MG63 (cell line): ENCODE data around the gene TSPAN5. TPM values are rescaled to one million over a fixed set of nuclear protein-coding genes. Genes with fewer than 3 reads are reported as not detected.
"Not testable (repeated sequence)": the region's sequence is repeated elsewhere in the genome, so short reads cannot be mapped to it uniquely, and the experiment has no call there.

Experiments
- DNase-seq: peaks from one replicate; pipeline ENCODE4 v3.0.0-alpha.2; 2020
- H3K27me3 ChIP-seq: fragments of 250-450 bp; sonication (Bioruptor Pico); 2 replicates; pipeline ENCODE4 v1.5.1; 2020; ENCODE audit warnings: mild to moderate bottlenecking, moderate library complexity
- H3K36me3 ChIP-seq: fragments of 250-450 bp; sonication (Bioruptor Pico); 2 replicates; pipeline ENCODE4 v1.5.1; 2020; ENCODE audit warnings: mild to moderate bottlenecking, moderate library complexity
- H3K4me3 ChIP-seq: fragments of 250-450 bp; sonication (Bioruptor Pico); 2 replicates; pipeline ENCODE4 v1.5.1; 2020; ENCODE audit warnings: mild to moderate bottlenecking, moderate library complexity
- H3K9me3 ChIP-seq: fragments of 250-450 bp; sonication (Bioruptor Pico); 2 replicates; pipeline ENCODE4 v1.5.1; 2020; ENCODE audit warnings: mild to moderate bottlenecking, moderate library complexity
- total RNA-seq: library from RNA; depleted of rRNA; stranded (reverse); fragments of >200 nt; shearing (Covaris generic); gene quantifications from 2 replicates; pipeline ENCODE4 v1.2.3, GENCODE V29; 2014; ENCODE audit warnings: low replicate concordance

The TSPAN5 gene
- total RNA-seq, 1 experiment from 2014 or later: 12.6 TPM

GRCh38 chr4:98496152-98496845 lies 162.1 kb downstream of the TSPAN5 start:
- no peak for DNase-seq
- Histone ChIP-seq H3K4me3 (no peak overlapping the region), H3K9me3 (no peaks in the 10 kb centered on the region), H3K27me3 (no peaks in the 10 kb centered on the region), H3K36me3 (no peaks in the 10 kb centered on the region)

- H3K27me3 ChIP-seq: no peaks in the 10 kb centered on the region
- H3K36me3 ChIP-seq: no peaks in the 10 kb centered on the region
- no peak overlapping the region for H3K4me3 ChIP-seq
Observed at GRCh38 chr4:98493296-98493695, 165.1 kb downstream of the TSPAN5 start.

GRCh38 chr4:98491899-98492559 lies 166.4 kb downstream of the TSPAN5 start:
- peak; percentile 49 for DNase-seq
- H3K27me3 ChIP-seq: no peaks in the 10 kb centered on the region
- H3K9me3 ChIP-seq: no peaks in the 10 kb centered on the region
- H3K4me3 ChIP-seq: no peak overlapping the region
- H3K36me3 ChIP-seq: no peaks in the 10 kb centered on the region

More at GRCh38 chr4:98493296-98493695, 165.1 kb downstream of the TSPAN5 start:
- no peaks in the 10 kb centered on the region for H3K9me3 ChIP-seq
- no peak for DNase-seq

- no peaks in the 10 kb centered on the region for H3K27me3 ChIP-seq
- no peaks in the 10 kb centered on the region for H3K9me3 ChIP-seq
- no peaks in the 10 kb centered on the region for H3K36me3 ChIP-seq
- DNase-seq: no peak
- no peak overlapping the region for H3K4me3 ChIP-seq
Observed at GRCh38 chr4:98490251-98490650, 168.2 kb downstream of the TSPAN5 start.

- Histone ChIP-seq H3K9me3 (no peaks in the 10 kb centered on the region), H3K4me3 (no peak overlapping the region), H3K27me3 (no peaks in the 10 kb centered on the region), H3K36me3 (no peaks in the 10 kb centered on the region; the same call in none of the 2 replicates)
- no peak for DNase-seq
Observed at GRCh38 chr4:98485816-98486345, 172.5 kb downstream of the TSPAN5 start.

GRCh38 chr4:98484031-98484430 lies 174.4 kb downstream of the TSPAN5 start:
- Histone ChIP-seq H3K9me3 (no peaks in the 10 kb centered on the region), H3K4me3 (no peak overlapping the region), H3K27me3 (no peaks in the 10 kb centered on the region), H3K36me3 (peaks cover 2% of the 10 kb centered on the region)
- DNase-seq: no peak

- peak; percentile 36 for DNase-seq
- H3K4me3 ChIP-seq: no peak overlapping the region
- H3K36me3 ChIP-seq: peaks cover 2% of the 10 kb centered on the region
- H3K27me3 ChIP-seq: no peaks in the 10 kb centered on the region
- H3K9me3 ChIP-seq: no peaks in the 10 kb centered on the region
Observed at GRCh38 chr4:98482847-98483806, 175.3 kb downstream of the TSPAN5 start.

- Histone ChIP-seq H3K4me3 (no peak overlapping the region), H3K9me3 (no peaks in the 10 kb centered on the region), H3K27me3 (no peaks in the 10 kb centered on the region), H3K36me3 (peaks cover 2% of the 10 kb centered on the region)
- DNase-seq: no peak
Observed at GRCh38 chr4:98482503-98482846, 175.9 kb downstream of the TSPAN5 start.

GRCh38 chr4:98481167-98481566 lies 177.2 kb downstream of the TSPAN5 start:
- DNase-seq: no peak
- peaks cover 2% of the 10 kb centered on the region for H3K36me3 ChIP-seq
- no peaks in the 10 kb centered on the region for H3K27me3 ChIP-seq
- no peak overlapping the region for H3K4me3 ChIP-seq
- no peaks in the 10 kb centered on the region for H3K9me3 ChIP-seq

GRCh38 chr4:98480535-98480934 lies 177.9 kb downstream of the TSPAN5 start:
- Histone ChIP-seq H3K36me3 (peaks cover 2% of the 10 kb centered on the region), H3K27me3 (no peaks in the 10 kb centered on the region), H3K9me3 (no peaks in the 10 kb centered on the region), H3K4me3 (no peak overlapping the region)
- DNase-seq: no peak

- not testable (repeated sequence) for DNase-seq, H3K9me3 ChIP-seq, H3K27me3 ChIP-seq, H3K4me3 ChIP-seq, H3K36me3 ChIP-seq
Observed at GRCh38 chr4:98479590-98479989, 178.8 kb downstream of the TSPAN5 start.

GRCh38 chr4:98476891-98477290 lies 181.5 kb downstream of the TSPAN5 start:
- H3K27me3 ChIP-seq: no peaks in the 10 kb centered on the region
- DNase-seq: no peak
- no peaks in the 10 kb centered on the region for H3K9me3 ChIP-seq
- no peak overlapping the region for H3K4me3 ChIP-seq
- H3K36me3 ChIP-seq: peaks cover 7% of the 10 kb centered on the region

- DNase-seq: peak; percentile 71
- H3K4me3 ChIP-seq: no peak overlapping the region
- H3K27me3 ChIP-seq: no peaks in the 10 kb centered on the region
- peaks cover 4% of the 10 kb centered on the region; the same call in 1 of the 2 replicates for H3K36me3 ChIP-seq
- no peaks in the 10 kb centered on the region for H3K9me3 ChIP-seq
Observed at GRCh38 chr4:98474408-98474844, 184.0 kb downstream of the TSPAN5 start.

GRCh38 chr4:98473046-98473445 lies 185.4 kb downstream of the TSPAN5 start:
- no peak for DNase-seq
- Histone ChIP-seq H3K4me3 (no peak overlapping the region), H3K9me3 (no peaks in the 10 kb centered on the region)

GRCh38 chr4:98470831-98471230 lies 187.6 kb downstream of the TSPAN5 start:
- peaks cover 4% of the 10 kb centered on the region; the same call in 1 of the 2 replicates for H3K36me3 ChIP-seq
- H3K4me3 ChIP-seq: no peak overlapping the region
- DNase-seq: no peak
- H3K9me3 ChIP-seq: no peaks in the 10 kb centered on the region
- H3K27me3 ChIP-seq: no peaks in the 10 kb centered on the region

More at GRCh38 chr4:98473046-98473445, 185.4 kb downstream of the TSPAN5 start:
- Histone ChIP-seq H3K36me3 (peaks cover 4% of the 10 kb centered on the region; the same call in 1 of the 2 replicates), H3K27me3 (no peaks in the 10 kb centered on the region)

- no peak overlapping the region for H3K4me3 ChIP-seq
- H3K9me3 ChIP-seq: no peaks in the 10 kb centered on the region
- H3K27me3 ChIP-seq: no peaks in the 10 kb centered on the region
- peaks cover 4% of the 10 kb centered on the region; the same call in 1 of the 2 replicates for H3K36me3 ChIP-seq
- no peak for DNase-seq
Observed at GRCh38 chr4:98470366-98470765, 188.0 kb downstream of the TSPAN5 start.

GRCh38 chr4:98469771-98470170 lies 188.6 kb downstream of the TSPAN5 start:
- Histone ChIP-seq H3K27me3 (no peaks in the 10 kb centered on the region), H3K4me3 (no peak overlapping the region), H3K9me3 (no peaks in the 10 kb centered on the region), H3K36me3 (no peaks in the 10 kb centered on the region; the same call in 1 of the 2 replicates)
- no peak for DNase-seq
